ENCODE measurements around the gene MSMO1.

The MSMO1 gene

DNA sequence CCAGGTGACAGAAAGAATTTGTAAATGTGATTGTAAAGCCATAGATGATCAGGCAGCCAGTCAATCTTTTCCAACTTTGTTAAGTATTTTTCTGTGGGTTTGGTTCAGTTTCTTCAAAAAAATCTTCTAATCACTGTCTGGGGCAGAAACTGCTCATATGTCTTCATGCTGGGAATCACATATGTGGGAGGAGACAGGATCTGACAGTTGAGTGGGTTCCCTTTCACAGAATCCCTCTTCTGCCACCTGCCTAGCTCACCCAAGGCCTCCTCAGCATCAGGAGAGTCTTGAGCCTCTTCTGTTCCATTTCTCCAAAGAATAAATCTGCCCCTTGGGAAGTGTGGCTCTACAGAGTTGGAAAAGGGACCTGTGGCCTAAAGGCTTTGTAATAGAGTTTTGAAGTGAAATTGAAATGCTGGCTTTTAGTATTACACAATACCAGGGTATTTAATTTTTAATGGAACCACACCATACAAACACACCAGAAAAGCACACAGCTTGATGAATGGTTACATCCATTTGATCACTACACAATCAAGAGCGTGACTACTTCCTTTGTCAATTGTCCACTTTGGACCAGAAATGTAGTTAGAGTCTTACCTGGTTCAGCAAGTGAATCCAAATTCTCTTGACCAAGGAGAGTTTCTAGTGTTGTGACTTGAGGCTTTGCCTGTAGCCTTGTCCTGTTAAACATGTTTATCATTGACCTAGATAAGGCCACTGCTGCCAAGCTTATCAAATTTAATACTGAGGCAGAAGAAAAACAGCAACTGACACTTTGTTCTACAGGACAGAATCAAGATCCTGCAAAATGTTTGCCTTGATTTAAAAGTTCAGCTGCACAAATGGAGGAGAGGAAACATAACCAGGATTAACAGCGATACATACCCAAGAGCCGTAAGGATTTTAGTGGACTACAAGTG, 20.4 kb downstream of the MSMO1 start:
- no peak overlapping the region for H3K4me3 ChIP-seq (ENCODE audit: low read length)
- TF ChIP-seq, protein P1, sequence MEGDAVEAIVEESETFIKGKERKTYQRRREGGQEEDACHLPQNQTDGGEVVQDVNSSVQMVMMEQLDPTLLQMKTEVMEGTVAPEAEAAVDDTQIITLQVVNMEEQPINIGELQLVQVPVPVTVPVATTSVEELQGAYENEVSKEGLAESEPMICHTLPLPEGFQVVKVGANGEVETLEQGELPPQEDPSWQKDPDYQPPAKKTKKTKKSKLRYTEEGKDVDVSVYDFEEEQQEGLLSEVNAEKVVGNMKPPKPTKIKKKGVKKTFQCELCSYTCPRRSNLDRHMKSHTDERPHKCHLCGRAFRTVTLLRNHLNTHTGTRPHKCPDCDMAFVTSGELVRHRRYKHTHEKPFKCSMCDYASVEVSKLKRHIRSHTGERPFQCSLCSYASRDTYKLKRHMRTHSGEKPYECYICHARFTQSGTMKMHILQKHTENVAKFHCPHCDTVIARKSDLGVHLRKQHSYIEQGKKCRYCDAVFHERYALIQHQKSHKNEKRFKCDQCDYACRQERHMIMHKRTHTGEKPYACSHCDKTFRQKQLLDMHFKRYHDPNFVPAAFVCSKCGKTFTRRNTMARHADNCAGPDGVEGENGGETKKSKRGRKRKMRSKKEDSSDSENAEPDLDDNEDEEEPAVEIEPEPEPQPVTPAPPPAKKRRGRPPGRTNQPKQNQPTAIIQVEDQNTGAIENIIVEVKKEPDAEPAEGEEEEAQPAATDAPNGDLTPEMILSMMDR (conservative IDR thresholded peaks at IDR 0.05; ENCODE audit: low read length), result no peak
- no peak for DNase-seq (ENCODE audit: low read depth)

GRCh38 chr4:165351359-165352130, 24.1 kb downstream of the MSMO1 start:
- TF ChIP-seq, protein P1 (conservative IDR thresholded peaks at IDR 0.05; ENCODE audit: low read length), result no peak
- DNase-seq (ENCODE audit: low read depth), result no peak
- no peak overlapping the region for H3K4me3 ChIP-seq (ENCODE audit: low read length)

DNA sequence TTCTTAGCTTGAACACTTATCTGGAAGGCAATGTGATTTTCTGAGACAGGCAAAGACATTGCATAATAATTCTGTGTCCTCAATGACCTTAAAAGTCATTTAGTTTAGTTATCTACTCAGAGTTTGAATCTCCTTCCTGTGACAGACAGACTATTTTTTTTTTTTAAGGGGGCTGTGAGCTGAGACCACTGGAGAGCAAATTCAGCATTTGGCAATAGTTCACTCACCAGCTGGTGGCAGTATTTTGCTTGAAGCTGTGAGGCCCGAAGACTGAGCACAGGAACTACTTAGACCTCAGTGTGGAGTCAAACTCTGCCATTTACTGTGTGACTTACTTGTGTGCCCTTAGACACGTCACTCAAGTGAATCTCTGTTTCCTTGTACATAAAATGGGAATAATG, 28.4 kb downstream of the MSMO1 start:
- TF ChIP-seq, protein P1 (conservative IDR thresholded peaks at IDR 0.05; ENCODE audit: low read length), result peak; percentile 55
- DNase-seq (ENCODE audit: low read depth), result peak; percentile 43
- no peak overlapping the region for H3K4me3 ChIP-seq (ENCODE audit: low read length)

- DNase-seq (ENCODE audit: low read depth), result peak; percentile 78
- H3K4me3 ChIP-seq (ENCODE audit: low read length), result no peak overlapping the region
- TF ChIP-seq, protein P1 (conservative IDR thresholded peaks at IDR 0.05; ENCODE audit: low read length), result no peak
These were observed 32.0 kb downstream of the MSMO1 start for GRCh38 chr4:165359506-165359905.

- H3K4me3 ChIP-seq (ENCODE audit: low read length), result no peak overlapping the region; the same call in 1 of the 2 replicates
- peak; percentile 82 for DNase-seq (ENCODE audit: low read depth)
- TF ChIP-seq, protein P1 (conservative IDR thresholded peaks at IDR 0.05; ENCODE audit: low read length), result no peak
These were observed 32.7 kb downstream of the MSMO1 start for GRCh38 chr4:165360041-165360695.

- TF ChIP-seq, protein P1 (conservative IDR thresholded peaks at IDR 0.05; ENCODE audit: low read length), result no peak
- H3K4me3 ChIP-seq (ENCODE audit: low read length), result no peak overlapping the region
These were observed 33.7 kb downstream of the MSMO1 start for GRCh38 chr4:165360985-165361670.

More at GRCh38 chr4:165360985-165361670, 33.7 kb downstream of the MSMO1 start:
- no peak for DNase-seq (ENCODE audit: low read depth)

Data from AG10803 (cell line).